ENCODE data around the gene AJM1.

The AJM1 gene

GRCh38 chr9:136820971-136821825, 21.1 kb upstream of the AJM1 start:
- Histone ChIP-seq H3K27ac (no peak overlapping the region), H3K36me3 (peaks cover 30% of the 10 kb centered on the region), H3K27me3 (peaks cover 21% of the 10 kb centered on the region), H3K4me3 (ENCODE audit: low read depth in 1 of 2, low read length in 1 of 2) (peak overlapping the region in 1 of 2 experiments; percentile 40), H3K9me3 (no peaks in the 10 kb centered on the region), H3K4me1 (ENCODE audit: control insufficient read depth in 1 of 2, insufficient read depth in 1 of 2, low read depth in 1 of 2, low read length in 1 of 2) (peaks cover 4 to 12% of the 10 kb centered on the region in 2 experiments)
- no peak for TF ChIP-seq CTCF (IDR thresholded peaks at IDR 0.05)

GRCh38 chr9:136821826-136822544, 20.3 kb upstream of the AJM1 start:
- Histone ChIP-seq H3K36me3 (peaks cover 38% of the 10 kb centered on the region), H3K9me3 (no peaks in the 10 kb centered on the region), H3K4me3 (ENCODE audit: low read depth in 1 of 2, low read length in 1 of 2) (no peak overlapping the region), H3K27ac (no peak overlapping the region), H3K27me3 (peaks cover 21% of the 10 kb centered on the region), H3K4me1 (ENCODE audit: control insufficient read depth in 1 of 2, insufficient read depth in 1 of 2, low read depth in 1 of 2, low read length in 1 of 2) (peaks cover 4 to 12% of the 10 kb centered on the region in 2 experiments)
- no peak for TF ChIP-seq CTCF (IDR thresholded peaks at IDR 0.05)

DNA sequence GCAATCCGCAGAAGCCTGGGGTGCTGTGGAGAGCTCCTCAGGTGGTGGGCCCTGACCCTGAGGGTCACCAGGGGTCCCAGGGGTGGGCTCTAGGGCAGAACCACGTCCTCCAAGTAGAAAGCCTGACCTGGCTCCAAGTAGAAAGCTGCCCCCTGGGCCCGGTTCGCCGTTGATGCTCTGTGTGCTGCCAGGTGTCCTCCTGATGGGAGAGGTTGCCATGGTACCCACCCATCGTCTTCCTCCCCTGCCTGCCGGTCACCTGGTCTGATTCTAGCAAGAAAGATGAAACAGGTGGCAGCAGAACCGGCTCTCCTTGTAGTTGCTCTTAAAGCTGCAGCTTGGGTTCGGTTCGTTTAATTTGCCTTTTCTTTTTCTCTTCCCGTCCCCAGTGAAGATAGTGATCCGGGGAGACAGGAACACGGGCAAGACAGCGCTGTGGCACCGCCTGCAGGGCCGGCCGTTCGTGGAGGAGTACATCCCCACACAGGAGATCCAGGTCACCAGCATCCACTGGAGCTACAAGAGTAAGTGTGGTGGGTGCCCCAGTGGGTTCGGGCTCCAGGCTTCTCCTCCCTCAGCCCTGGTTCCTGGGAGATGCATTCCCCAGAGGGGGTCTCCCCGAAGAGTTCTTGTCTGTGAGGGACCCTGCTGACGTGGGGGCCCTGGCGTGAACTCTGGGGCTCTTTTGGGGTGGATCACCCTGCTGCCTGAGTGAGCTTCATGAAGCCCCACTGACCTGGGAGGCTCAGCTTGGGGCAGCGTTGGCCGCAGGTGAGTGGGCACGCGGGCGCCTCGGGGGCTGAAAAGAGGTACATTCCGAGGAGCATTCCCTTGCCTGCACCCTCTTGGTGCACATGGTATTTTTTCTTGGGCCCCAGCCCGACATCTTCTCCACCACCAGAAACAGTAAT, 18.9 kb upstream of the AJM1 start:
- H3K4me3 ChIP-seq (ENCODE audit: low read depth in 1 of 2, low read length in 1 of 2), result no peak overlapping the region
- no peaks in the 10 kb centered on the region for H3K9me3 ChIP-seq
- H3K36me3 ChIP-seq, result peaks cover 52% of the 10 kb centered on the region
- peaks cover 21% of the 10 kb centered on the region for H3K27me3 ChIP-seq
- peaks cover 4 to 12% of the 10 kb centered on the region in 2 experiments for H3K4me1 ChIP-seq (ENCODE audit: control insufficient read depth in 1 of 2, insufficient read depth in 1 of 2, low read depth in 1 of 2, low read length in 1 of 2)
- no peak for TF ChIP-seq CTCF (IDR thresholded peaks at IDR 0.05)
- H3K27ac ChIP-seq, result no peak overlapping the region

GRCh38 chr9:136824496-136825225, 17.6 kb upstream of the AJM1 start:
- no peak for TF ChIP-seq CTCF (IDR thresholded peaks at IDR 0.05)
- H3K27ac ChIP-seq, result no peak overlapping the region
- H3K4me1 ChIP-seq (ENCODE audit: control insufficient read depth in 1 of 2, insufficient read depth in 1 of 2, low read depth in 1 of 2, low read length in 1 of 2), result peaks cover 4 to 12% of the 10 kb centered on the region in 2 experiments
- H3K4me3 ChIP-seq (ENCODE audit: low read depth in 1 of 2, low read length in 1 of 2), result no peak overlapping the region
- peaks cover 21% of the 10 kb centered on the region for H3K27me3 ChIP-seq
- no peaks in the 10 kb centered on the region for H3K9me3 ChIP-seq
- peaks cover 65% of the 10 kb centered on the region for H3K36me3 ChIP-seq
